ENCODE data around the gene GCKR. TPM values are rescaled to one million over a fixed set of nuclear protein-coding genes. Genes with fewer than 3 reads are reported as not detected.

The GCKR gene
- total and polyA plus RNA-seq, 10 donors: 0.33 to 6.7 (median 3.3) TPM

- Histone ChIP-seq H3K4me1 (no peaks in the 10 kb centered on the region), H3K27ac (no peak overlapping the region), H3K9me3 (no peaks in the 10 kb centered on the region), H3K4me3 (no peak overlapping the region), H3K27me3 (replicated peaks in 1 of 7) (peaks cover 0 to 12% (median 0%) of the 10 kb centered on the region in 7 donors), H3K36me3 (no peaks in the 10 kb centered on the region)
- DNase-seq: no peak
- 82 to 93% (median 85%) methylated on average over 2 of the region's 2 CpGs for WGBS, 5 donors
- intact Hi-C loops (cut with DNase I; ENCODE audit: low total_unique reads): no loop called here
- no peak for TF ChIP-seq POLR2A (IDR thresholded peaks at IDR 0.05)
- no peak for TF ChIP-seq POLR2AphosphoS5 (IDR thresholded peaks at IDR 0.05)
- no peak for TF ChIP-seq CTCF (IDR thresholded peaks at IDR 0.05 in 8 of 11, conservative IDR thresholded peaks at IDR 0.05 in 3 of 11)
Observed at GRCh38 chr2:27559228-27559627, 62.6 kb downstream of the GCKR start.

GRCh38 chr2:27561060-27561459 is 64.4 kb downstream of the GCKR start:
- 65 to 91% (median 88%) methylated on average over 2 of the region's 2 CpGs for WGBS, 5 donors
- H3K27me3 ChIP-seq (replicated peaks in 1 of 7): peaks cover 0 to 26% (median 5%) of the 10 kb centered on the region in 7 donors
- no peak overlapping the region for H3K4me3 ChIP-seq
- no peaks in the 10 kb centered on the region for H3K36me3 ChIP-seq
- DNase-seq: no peak
- no peaks in the 10 kb centered on the region for H3K9me3 ChIP-seq
- no peak for TF ChIP-seq POLR2AphosphoS5 (IDR thresholded peaks at IDR 0.05)
- TF ChIP-seq CTCF (IDR thresholded peaks at IDR 0.05 in 8 of 11, conservative IDR thresholded peaks at IDR 0.05 in 3 of 11): no peak
- no peak for TF ChIP-seq POLR2A (IDR thresholded peaks at IDR 0.05)
- intact Hi-C loops (cut with DNase I; ENCODE audit: low total_unique reads): no loop called here
- no peaks in the 10 kb centered on the region for H3K4me1 ChIP-seq
- no peak overlapping the region for H3K27ac ChIP-seq

- no peak overlapping the region for H3K4me3 ChIP-seq
- no peak for TF ChIP-seq CTCF (IDR thresholded peaks at IDR 0.05 in 8 of 11, conservative IDR thresholded peaks at IDR 0.05 in 3 of 11)
- no peak for TF ChIP-seq POLR2AphosphoS5 (IDR thresholded peaks at IDR 0.05)
- no peak for TF ChIP-seq POLR2A (IDR thresholded peaks at IDR 0.05)
- intact Hi-C loops (cut with DNase I; ENCODE audit: low total_unique reads): no loop called here
- H3K4me1 ChIP-seq: no peaks in the 10 kb centered on the region
- H3K27me3 ChIP-seq (replicated peaks in 1 of 7): peaks cover 0 to 59% (median 3%) of the 10 kb centered on the region in 7 donors
- DNase-seq: no peak
- 61 to 76% (median 67%) methylated on average over 2 of the region's 2 CpGs for WGBS, 5 donors
- H3K27ac ChIP-seq: no peak overlapping the region
- H3K36me3 ChIP-seq: no peaks in the 10 kb centered on the region
- H3K9me3 ChIP-seq: peaks cover 0 to 7% (median 0%) of the 10 kb centered on the region in 8 donors
Observed at GRCh38 chr2:27566628-27567027, 70.0 kb downstream of the GCKR start.

- no peak for TF ChIP-seq CTCF (IDR thresholded peaks at IDR 0.05 in 8 of 11, conservative IDR thresholded peaks at IDR 0.05 in 3 of 11)
- Histone ChIP-seq H3K27me3 (replicated peaks in 1 of 7) (peaks cover 0 to 50% (median 3%) of the 10 kb centered on the region in 7 donors), H3K27ac (no peak overlapping the region), H3K4me1 (no peaks in the 10 kb centered on the region), H3K9me3 (peaks cover 0 to 35% (median 24%) of the 10 kb centered on the region in 8 donors), H3K4me3 (no peak overlapping the region), H3K36me3 (no peaks in the 10 kb centered on the region)
- 50 to 63% (median 57%) methylated on average over 2 of the region's 2 CpGs for WGBS, 5 donors
- DNase-seq: no peak
- intact Hi-C loops (cut with DNase I; ENCODE audit: low total_unique reads): no loop called here
Observed at GRCh38 chr2:27569398-27569797, 72.8 kb downstream of the GCKR start.
